ENCODE data around the gene ATRN.

DNA sequence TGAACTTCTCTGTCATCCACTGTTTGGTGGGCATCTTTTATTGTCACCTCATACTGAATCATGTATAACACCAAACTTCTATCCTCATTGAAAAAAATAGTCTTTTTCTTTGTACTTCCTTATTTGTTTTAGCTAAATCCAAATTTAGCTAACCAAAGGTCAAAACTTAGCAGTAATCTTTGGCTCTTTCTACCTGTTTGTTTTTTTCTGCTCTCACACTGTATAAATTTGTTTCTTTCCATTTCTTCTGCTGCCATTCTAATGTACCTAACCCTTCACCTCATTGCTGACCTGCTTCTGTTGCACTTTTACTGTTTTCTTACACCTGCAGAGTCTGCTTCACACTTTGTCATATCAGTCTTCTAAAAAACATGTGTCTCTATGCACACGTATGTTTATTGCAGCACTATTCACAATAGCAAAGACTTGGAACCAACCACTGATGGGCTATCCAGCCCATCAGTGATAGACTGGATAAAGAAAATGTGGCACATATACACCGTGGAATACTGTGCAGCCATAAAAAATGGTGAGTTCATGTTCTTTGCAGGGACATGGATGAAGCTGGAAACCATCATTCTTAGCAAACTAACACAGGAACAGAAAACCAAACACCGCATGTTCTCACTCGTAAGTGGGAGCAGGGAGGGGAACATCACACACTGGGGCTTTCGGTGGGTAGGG lies 7.2 kb downstream of the ATRN start:
- TF ChIP-seq, protein P1, sequence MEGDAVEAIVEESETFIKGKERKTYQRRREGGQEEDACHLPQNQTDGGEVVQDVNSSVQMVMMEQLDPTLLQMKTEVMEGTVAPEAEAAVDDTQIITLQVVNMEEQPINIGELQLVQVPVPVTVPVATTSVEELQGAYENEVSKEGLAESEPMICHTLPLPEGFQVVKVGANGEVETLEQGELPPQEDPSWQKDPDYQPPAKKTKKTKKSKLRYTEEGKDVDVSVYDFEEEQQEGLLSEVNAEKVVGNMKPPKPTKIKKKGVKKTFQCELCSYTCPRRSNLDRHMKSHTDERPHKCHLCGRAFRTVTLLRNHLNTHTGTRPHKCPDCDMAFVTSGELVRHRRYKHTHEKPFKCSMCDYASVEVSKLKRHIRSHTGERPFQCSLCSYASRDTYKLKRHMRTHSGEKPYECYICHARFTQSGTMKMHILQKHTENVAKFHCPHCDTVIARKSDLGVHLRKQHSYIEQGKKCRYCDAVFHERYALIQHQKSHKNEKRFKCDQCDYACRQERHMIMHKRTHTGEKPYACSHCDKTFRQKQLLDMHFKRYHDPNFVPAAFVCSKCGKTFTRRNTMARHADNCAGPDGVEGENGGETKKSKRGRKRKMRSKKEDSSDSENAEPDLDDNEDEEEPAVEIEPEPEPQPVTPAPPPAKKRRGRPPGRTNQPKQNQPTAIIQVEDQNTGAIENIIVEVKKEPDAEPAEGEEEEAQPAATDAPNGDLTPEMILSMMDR (optimal IDR thresholded peaks at IDR 0.05 in 1 of 3, IDR thresholded peaks at IDR 0.05 in 1 of 3, conservative IDR thresholded peaks at IDR 0.05 in 1 of 3; ENCODE audit: extremely low read depth in 1 of 3, insufficient read depth in 2 of 3, low read length in 3 of 3): no peak
- TF ChIP-seq EZH2 (IDR thresholded peaks at IDR 0.05; ENCODE audit: low read length): no peak

Measured in keratinocyte (primary cell).